HG03442 (cell line): ENCODE data around the gene MORF4L2.

Experiments used
- ATAC-seq: cut with Tn5 transposase; IDR thresholded peaks from one replicate; pipeline ENCODE4 v1.9.1; 2021; ENCODE audit warnings: mild to moderate bottlenecking, moderate library complexity; ENCODE audit not compliant: unreplicated experiment

The MORF4L2 gene

DNA sequence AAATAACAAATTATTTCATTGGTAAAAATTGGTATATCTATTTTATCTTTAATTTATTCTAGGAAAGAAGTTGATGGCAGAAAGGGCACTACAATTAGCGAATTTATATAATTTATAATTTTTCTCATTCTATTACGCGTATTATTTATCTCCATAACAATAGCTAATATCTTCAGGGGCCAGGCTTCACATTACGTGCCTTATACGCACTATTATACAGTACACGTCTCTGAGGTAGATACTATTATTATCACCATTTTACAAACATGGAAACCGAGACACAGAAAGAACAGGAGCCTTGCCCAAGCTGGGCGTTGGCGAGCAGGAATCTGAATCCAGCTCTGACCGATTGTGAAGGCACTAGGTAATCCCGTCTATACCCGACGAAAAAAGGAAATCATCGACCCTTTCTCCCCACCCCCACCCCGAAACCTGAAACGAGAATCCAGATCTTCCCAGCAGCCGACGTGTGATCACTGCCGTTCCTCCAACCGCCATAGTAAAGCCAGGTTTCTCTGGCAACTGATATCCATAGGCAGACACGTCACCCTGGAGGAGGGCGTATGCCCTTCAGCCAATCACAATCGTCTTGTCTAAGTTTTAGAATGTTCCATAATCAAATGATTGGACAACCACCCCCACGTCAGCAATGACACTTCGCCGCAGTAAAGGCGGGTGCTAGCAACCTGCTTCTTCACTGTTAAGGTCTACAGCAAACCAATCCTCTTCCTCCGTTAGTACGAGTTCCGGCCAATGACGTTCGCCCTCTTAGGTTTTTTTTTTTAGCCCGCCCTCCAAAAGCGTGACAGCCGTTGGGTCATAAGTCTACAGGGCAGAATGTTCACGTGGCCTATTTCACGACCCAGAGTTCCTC lies at the start of gene MORF4L2:
Gene MORF4L2 (minus strand): TSS at position 501 of the 874 bp plus-strand sequence. CDS start 9,672 bp downstream, outside the sequence.
- peak; percentile 91 for ATAC-seq

- ATAC-seq: no peak
Measured at GRCh38 chrX:103734125-103734760, 47.7 kb upstream of the MORF4L2 start.

- no peak for ATAC-seq
Measured at GRCh38 chrX:103733017-103733416, 46.5 kb upstream of the MORF4L2 start.

- no peak for ATAC-seq
Measured at GRCh38 chrX:103730796-103731493, 44.4 kb upstream of the MORF4L2 start.

- no peak for ATAC-seq
Measured at GRCh38 chrX:103730147-103730795, 43.8 kb upstream of the MORF4L2 start.

GRCh38 chrX:103729015-103729414 lies 42.5 kb upstream of the MORF4L2 start:
- no peak for ATAC-seq

DNA sequence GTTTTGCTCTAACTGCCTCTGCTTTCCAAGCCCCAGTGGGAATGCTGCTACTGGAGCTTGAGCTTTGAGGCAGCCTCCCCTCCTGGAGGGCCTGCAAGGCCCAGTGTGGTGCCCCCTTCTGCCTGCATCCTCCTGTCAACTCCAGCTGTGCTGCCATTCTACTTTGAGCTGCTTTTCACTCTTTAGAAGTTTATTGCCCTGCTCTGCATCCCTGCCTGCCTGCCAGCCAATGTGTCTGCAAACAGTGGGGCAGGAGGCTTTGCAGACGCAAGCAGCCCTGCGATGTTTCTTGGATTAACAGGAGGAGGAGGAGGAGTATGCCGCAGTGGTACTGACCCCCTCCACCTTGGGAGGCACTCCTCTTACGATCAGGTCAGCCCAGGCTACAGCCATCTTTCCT lies 40.6 kb upstream of the MORF4L2 start:
- ATAC-seq: no peak

GRCh38 chrX:103726477-103726876 lies 40.0 kb upstream of the MORF4L2 start:
- no peak for ATAC-seq

DNA sequence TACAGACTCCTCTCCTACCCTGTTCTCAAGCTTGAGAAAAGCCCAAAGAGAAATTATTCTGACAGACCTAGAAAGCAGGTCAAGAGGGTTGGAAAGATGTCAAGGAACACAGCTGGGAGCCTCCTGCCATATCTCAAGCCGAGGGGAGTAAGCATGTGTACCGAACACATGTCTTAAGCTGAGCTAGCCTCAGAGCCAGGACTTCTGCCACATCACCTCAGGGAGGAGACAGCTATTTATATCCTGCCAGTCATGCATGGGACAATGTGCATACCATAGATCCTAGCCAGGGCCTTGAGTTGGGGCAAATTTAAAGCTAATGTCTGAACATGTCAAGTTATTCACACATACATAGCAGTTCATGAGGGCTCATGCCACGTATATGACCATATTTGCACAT lies 36.0 kb upstream of the MORF4L2 start:
- ATAC-seq: no peak

DNA sequence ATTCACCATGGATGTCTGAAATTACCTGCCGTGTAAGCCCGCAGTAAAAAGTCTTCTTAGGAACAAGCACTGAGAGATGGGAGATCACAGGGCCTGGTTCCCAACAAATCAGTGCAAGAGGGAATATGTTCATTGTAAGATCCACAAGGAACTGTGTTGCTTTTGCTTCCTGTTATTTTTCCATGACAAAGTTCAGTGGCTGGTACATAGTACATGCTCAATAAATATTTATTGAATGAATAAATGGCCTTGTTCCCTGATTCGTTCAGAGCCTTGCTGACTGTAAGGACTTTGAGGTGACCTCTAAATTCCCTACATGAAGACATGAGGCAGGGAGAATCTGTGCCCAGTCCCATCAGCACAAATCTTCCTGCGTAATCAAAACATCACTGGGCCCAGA lies 31.6 kb upstream of the MORF4L2 start:
- ATAC-seq: no peak

- no peak for ATAC-seq
Measured at GRCh38 chrX:103716962-103717361, 30.5 kb upstream of the MORF4L2 start.

DNA sequence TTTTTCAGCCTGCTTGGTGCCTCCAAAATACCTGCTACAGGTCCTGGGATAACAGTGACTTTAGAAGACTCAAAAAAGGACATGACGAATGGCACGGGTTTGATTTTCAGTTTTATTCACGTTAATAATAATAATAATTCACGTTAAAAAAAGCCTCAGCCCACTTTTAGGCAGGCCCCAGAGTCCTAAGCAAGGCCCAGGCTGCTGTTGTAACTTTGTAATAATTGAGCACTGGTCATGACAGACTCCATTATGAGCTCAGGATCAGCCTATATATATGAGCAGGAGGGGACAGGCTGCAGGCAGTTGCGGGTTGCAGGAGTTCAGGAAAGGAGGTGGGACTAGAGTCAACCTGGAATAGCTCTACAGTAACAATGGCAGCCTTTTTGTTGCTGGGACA lies 24.1 kb upstream of the MORF4L2 start, which contains the start of gene TMEM31:
Gene TMEM31 (plus strand): TSS at position 301 of the 400 bp plus-strand sequence. CDS start 1,350 bp downstream, outside the sequence.
- ATAC-seq: no peak

- no peak for ATAC-seq
Measured at GRCh38 chrX:103704863-103705262, 18.4 kb upstream of the MORF4L2 start.

- no peak for ATAC-seq
Measured at GRCh38 chrX:103699243-103699642, 12.7 kb upstream of the MORF4L2 start.

- no peak for ATAC-seq
Measured at GRCh38 chrX:103697687-103698086, 11.2 kb upstream of the MORF4L2 start.

- ATAC-seq: no peak
Measured at GRCh38 chrX:103691059-103691458, 4.6 kb upstream of the MORF4L2 start.

DNA sequence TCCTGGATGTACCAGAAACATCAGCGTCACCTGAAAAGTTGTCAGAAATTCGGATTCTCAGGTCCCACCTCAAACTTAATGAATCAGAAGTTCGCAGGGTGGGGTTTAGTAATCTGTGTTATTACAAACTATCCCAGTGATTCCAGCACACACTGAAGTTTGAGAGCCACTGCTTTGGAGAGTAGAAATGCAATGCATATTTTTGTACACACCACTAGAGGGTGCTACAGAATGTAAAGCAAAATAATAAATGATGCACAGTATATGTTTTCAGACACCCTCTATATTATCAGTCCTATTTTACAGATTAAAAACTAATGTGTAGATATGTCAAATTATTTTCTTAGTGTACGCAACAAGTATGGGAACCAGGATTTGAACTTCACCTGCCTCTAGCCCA lies 2.4 kb upstream of the MORF4L2 start:
- no peak for ATAC-seq

GRCh38 chrX:103687696-103688201 lies 1.2 kb upstream of the MORF4L2 start:
- no peak for ATAC-seq

DNA sequence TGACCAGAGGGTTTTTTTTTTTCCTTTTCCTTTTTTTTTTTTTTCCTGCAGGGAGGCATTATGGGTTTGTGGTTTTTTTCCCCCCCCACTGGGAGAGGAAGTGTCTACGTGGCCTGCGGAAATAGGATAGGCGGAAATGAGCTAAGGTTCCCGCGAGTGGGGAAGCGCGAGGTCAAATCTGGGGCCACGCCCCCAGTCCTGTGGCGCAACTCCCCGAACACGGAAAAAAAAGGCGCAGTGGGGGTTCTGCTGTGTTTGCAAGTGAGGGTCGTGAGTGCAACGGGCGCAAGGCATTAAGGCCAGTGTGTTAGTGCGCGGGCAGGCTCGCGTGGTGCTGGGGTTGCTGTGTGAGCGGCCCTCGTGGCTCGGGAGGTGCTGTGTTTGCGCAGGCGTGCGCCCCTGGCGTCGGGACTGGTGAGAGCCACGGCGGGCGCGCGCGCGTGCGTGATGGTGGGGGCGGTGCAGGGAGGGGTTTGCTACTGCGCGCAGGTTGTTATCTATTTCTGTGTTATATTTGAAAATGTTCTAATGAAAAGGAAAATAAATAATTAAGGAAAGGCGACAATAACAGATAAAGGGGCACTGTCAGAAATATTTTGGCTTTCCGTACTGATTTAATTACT lies 685 bp upstream of the MORF4L2 start:
- ATAC-seq: peak; percentile 41

GRCh38 chrX:103685396-103685795 lies 1.1 kb downstream of the MORF4L2 start:
- ATAC-seq: no peak
